Activated CD4-positive, alpha-beta T cell treated with anti-CD3 and anti-CD28 coated beads, Interleukin-2, amount 50 U/mL, for 4 hours (primary cell): ENCODE measurements around the gene JPT1.
"Not testable (repeated sequence)": the region's sequence is repeated elsewhere in the genome, so short reads cannot be mapped to it uniquely, and the experiment has no call there.

ENCODE experiments used
- DNase-seq, 2 experiments: peaks; one replicate each; pipeline ENCODE4 v3.0.0-alpha.2; 2020

The JPT1 gene

GRCh38 chr17:75155191-75155601 is 884 bp upstream of the JPT1 start:
- DNase-seq, result no peak

GRCh38 chr17:75153780-75154194 is 525 bp downstream of the JPT1 start:
- DNase-seq, result no peak

GRCh38 chr17:75152922-75153779 is 1.2 kb downstream of the JPT1 start:
- no peak for DNase-seq

GRCh38 chr17:75152523-75152921 is 1.8 kb downstream of the JPT1 start:
- no peak for DNase-seq

GRCh38 chr17:75151930-75152329 is 2.4 kb downstream of the JPT1 start:
- no peak for DNase-seq

- no peak for DNase-seq
Measured at GRCh38 chr17:75147878-75148546, 6.3 kb downstream of the JPT1 start.

GRCh38 chr17:75146592-75146991 is 7.7 kb downstream of the JPT1 start:
- DNase-seq, result no peak

GRCh38 chr17:75144816-75145512 is 9.3 kb downstream of the JPT1 start:
- DNase-seq, result no peak

GRCh38 chr17:75142236-75142971 is 11.9 kb downstream of the JPT1 start:
- no peak for DNase-seq

- no peak for DNase-seq
Measured at GRCh38 chr17:75138519-75138918, 15.8 kb downstream of the JPT1 start.

GRCh38 chr17:75137762-75138161 is 16.6 kb downstream of the JPT1 start:
- DNase-seq, result not testable (repeated sequence)

GRCh38 chr17:75135946-75136345 is 18.4 kb downstream of the JPT1 start:
- DNase-seq, result no peak

- no peak for DNase-seq
Measured at GRCh38 chr17:75135452-75135851, 18.9 kb downstream of the JPT1 start.

GRCh38 chr17:75133607-75134347 is 20.5 kb downstream of the JPT1 start:
- DNase-seq, result not testable (repeated sequence)

GRCh38 chr17:75133001-75133400 is 21.3 kb downstream of the JPT1 start:
- DNase-seq, result no peak

- DNase-seq, result not testable (repeated sequence)
Measured at GRCh38 chr17:75132018-75133000, 22.0 kb downstream of the JPT1 start.

- DNase-seq, result peak; percentile 45 to 46
Measured at GRCh38 chr17:75131278-75132017, 22.9 kb downstream of the JPT1 start, which contains the start of gene NT5C. NT5C (minus strand) TSS chr17:75131742; CDS start chr17:75131707, 35 bp downstream.

- peak; percentile 33 to 37 for DNase-seq
Measured at GRCh38 chr17:75130632-75131277, 23.6 kb downstream of the JPT1 start.

- DNase-seq, result no peak
Measured at GRCh38 chr17:75130059-75130631, 24.2 kb downstream of the JPT1 start.
